ENCODE measurements around the gene SUMO1. TPM values are rescaled to one million over a fixed set of nuclear protein-coding genes. Genes with fewer than 3 reads are reported as not detected.

SUMO1 gene
- total and polyA plus RNA-seq, 9 of the 15 experiments (the other 6 are each of a cell fraction or from before 2014, with no cell fraction given), result 63.7 to 292 (median 92.0) TPM

- 0 out of 2 replicates have a peak, but pooled peaks have one; percentile 27 for TF ChIP-seq FOXP1 (CRISPR knock-in tag; IDR thresholded peaks at IDR 0.05)
- no peak for TF ChIP-seq SMAD4 (CRISPR knock-in tag; conservative IDR thresholded peaks at IDR 0.05)
- peak; percentile 47; the same call in 1 of the 2 replicates for TF ChIP-seq ETV5 (CRISPR knock-in tag; IDR thresholded peaks at IDR 0.05; ENCODE audit: low read depth)
- peak; percentile 79 for TF ChIP-seq RB1 (IDR thresholded peaks at IDR 0.05; ENCODE audit: low read depth)
- no peak for TF ChIP-seq FOS (IDR thresholded peaks at IDR 0.05; ENCODE audit: extremely low read depth, insufficient read length)
- no peak for TF ChIP-seq MXI1 (IDR thresholded peaks at IDR 0.05; ENCODE audit: low read depth, low read length)
- 0 out of 2 replicates have a peak, but pooled peaks have one; percentile 14 for TF ChIP-seq NFIC (IDR thresholded peaks at IDR 0.05)
- TF ChIP-seq, protein P1, sequence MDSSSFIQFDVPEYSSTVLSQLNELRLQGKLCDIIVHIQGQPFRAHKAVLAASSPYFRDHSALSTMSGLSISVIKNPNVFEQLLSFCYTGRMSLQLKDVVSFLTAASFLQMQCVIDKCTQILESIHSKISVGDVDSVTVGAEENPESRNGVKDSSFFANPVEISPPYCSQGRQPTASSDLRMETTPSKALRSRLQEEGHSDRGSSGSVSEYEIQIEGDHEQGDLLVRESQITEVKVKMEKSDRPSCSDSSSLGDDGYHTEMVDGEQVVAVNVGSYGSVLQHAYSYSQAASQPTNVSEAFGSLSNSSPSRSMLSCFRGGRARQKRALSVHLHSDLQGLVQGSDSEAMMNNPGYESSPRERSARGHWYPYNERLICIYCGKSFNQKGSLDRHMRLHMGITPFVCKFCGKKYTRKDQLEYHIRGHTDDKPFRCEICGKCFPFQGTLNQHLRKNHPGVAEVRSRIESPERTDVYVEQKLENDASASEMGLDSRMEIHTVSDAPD (CRISPR knock-in tag; IDR thresholded peaks at IDR 0.05), result no peak
- peak; percentile 59 to 81; a peak in 3 of 4 replicates for TF ChIP-seq FOXK2 (conservative IDR thresholded peaks at IDR 0.05 in 1 of 2, IDR thresholded peaks at IDR 0.05 in 1 of 2; ENCODE audit: low read depth in 2 of 2)
- no peak for TF ChIP-seq CHD7 (IDR thresholded peaks at IDR 0.05; ENCODE audit: low read depth, low read length)
- TF ChIP-seq MAFF (IDR thresholded peaks at IDR 0.05; ENCODE audit: low read length), result no peak
- no peak for TF ChIP-seq ILF3 (IDR thresholded peaks at IDR 0.05; ENCODE audit: borderline replicate concordance)
- TF ChIP-seq ZFX (CRISPR knock-in tag; IDR thresholded peaks at IDR 0.05), result peak; percentile 50; the same call in 1 of the 2 replicates
These were observed at the start of gene SUMO1 (continued) for GRCh38 chr2:202238234-202239197.

Measured in K562 (cell line).